T follicular helper cell (primary cell): ENCODE results near the gene IFNA8.
"Not testable (repeated sequence)": the region's sequence is repeated elsewhere in the genome, so short reads cannot be mapped to it uniquely, and the experiment has no call there.

Experiments
- DNase-seq: peaks from one replicate; pipeline ENCODE4 v3.0.0-alpha.2; 2020; ENCODE audit warnings: low read depth

The IFNA8 gene

GRCh38 chr9:21428235-21428634, 19.3 kb downstream of the IFNA8 start:
- no peak for DNase-seq

GRCh38 chr9:21429191-21429590, 20.3 kb downstream of the IFNA8 start:
- no peak for DNase-seq

- DNase-seq, result no peak
Measured at GRCh38 chr9:21432672-21433425, 23.9 kb downstream of the IFNA8 start.

- DNase-seq, result peak; percentile 14
Measured at GRCh38 chr9:21434202-21435014, 25.5 kb downstream of the IFNA8 start.

GRCh38 chr9:21435015-21435383, 26.1 kb downstream of the IFNA8 start:
- DNase-seq, result not testable (repeated sequence)

GRCh38 chr9:21440139-21440538, 31.2 kb downstream of the IFNA8 start, which contains the start of gene IFNA1:
Gene IFNA1, plus strand, starts transcription at chr9:21440439. Its CDS starts 69 bp downstream, at chr9:21440508.
- no peak for DNase-seq

GRCh38 chr9:21443849-21444625, 35.1 kb downstream of the IFNA8 start:
- no peak for DNase-seq

- DNase-seq, result not testable (repeated sequence)
Measured at GRCh38 chr9:21449312-21449711, 40.4 kb downstream of the IFNA8 start.

- no peak for DNase-seq
Measured at GRCh38 chr9:21450733-21451394, 41.9 kb downstream of the IFNA8 start.

GRCh38 chr9:21452681-21453080, 43.8 kb downstream of the IFNA8 start:
- DNase-seq, result no peak

GRCh38 chr9:21454149-21454548, 45.2 kb downstream of the IFNA8 start:
- no peak for DNase-seq

- DNase-seq, result peak; percentile 3
Measured at GRCh38 chr9:21455320-21455719, 46.4 kb downstream of the IFNA8 start.
